Upper lobe of left lung (tissue), 4 donors: Measurements from ENCODE around the gene OR4F15.

Experiments used
- POLR2A ChIP-seq, 4 donors: fragments of 450-650 bp; IDR thresholded peaks; one replicate each; pipeline ENCODE4 v1.5.1; 2016 to 2017; ENCODE audit warnings: antibody characterized with exemption in 4 of 4, mild to moderate bottlenecking in 2 of 4
- TF ChIP-seq, protein P1 (sequence below), 6 experiments: fragments of 450-650 bp in 4 of 6; fragments of 200-600 bp in 2 of 6; sonication (generic) in 2 of 6; IDR thresholded peaks; one replicate each; pipeline ENCODE4 v1.5.1; 2016 to 2019; ENCODE audit warnings: antibody characterized with exemption in 6 of 6

DNA sequence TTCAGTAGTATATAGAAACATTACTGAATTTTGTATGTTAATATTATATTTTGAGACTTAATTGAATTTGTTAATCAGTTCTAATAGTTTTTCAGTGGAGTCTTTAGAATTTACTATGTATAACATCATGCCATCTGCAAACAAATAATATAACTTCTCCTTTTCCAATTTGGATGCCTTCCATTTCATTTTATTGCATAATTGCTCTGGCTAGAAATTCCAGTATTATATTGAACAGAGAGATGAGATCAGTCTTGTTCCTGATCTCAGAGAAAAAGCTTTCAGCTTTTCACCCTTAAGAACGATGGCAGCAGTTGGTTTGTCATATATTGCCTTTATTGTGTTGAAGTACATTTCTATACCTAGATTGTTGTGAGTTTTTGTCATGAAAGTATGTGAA is 40.4 kb downstream of the OR4F15 start:
- TF ChIP-seq, protein P1, sequence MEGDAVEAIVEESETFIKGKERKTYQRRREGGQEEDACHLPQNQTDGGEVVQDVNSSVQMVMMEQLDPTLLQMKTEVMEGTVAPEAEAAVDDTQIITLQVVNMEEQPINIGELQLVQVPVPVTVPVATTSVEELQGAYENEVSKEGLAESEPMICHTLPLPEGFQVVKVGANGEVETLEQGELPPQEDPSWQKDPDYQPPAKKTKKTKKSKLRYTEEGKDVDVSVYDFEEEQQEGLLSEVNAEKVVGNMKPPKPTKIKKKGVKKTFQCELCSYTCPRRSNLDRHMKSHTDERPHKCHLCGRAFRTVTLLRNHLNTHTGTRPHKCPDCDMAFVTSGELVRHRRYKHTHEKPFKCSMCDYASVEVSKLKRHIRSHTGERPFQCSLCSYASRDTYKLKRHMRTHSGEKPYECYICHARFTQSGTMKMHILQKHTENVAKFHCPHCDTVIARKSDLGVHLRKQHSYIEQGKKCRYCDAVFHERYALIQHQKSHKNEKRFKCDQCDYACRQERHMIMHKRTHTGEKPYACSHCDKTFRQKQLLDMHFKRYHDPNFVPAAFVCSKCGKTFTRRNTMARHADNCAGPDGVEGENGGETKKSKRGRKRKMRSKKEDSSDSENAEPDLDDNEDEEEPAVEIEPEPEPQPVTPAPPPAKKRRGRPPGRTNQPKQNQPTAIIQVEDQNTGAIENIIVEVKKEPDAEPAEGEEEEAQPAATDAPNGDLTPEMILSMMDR (IDR thresholded peaks at IDR 0.05): no peak
- TF ChIP-seq POLR2A (IDR thresholded peaks at IDR 0.05): no peak
